SKM-1 (cell line): ENCODE measurements around the gene ADGRB3.
"Not testable (repeated sequence)": the region's sequence is repeated elsewhere in the genome, so short reads cannot be mapped to it uniquely, and the experiment has no call there.

Source experiments
- DNase-seq: peaks from one replicate; lab custom pipeline; 2025; ENCODE audit not compliant: unreplicated experiment; lab: John Stamatoyannopoulos, UW

Gene ADGRB3

GRCh38 chr6:69105288-69105687 is 470.2 kb downstream of the ADGRB3 start:
- no peak for DNase-seq

- no peak for DNase-seq
These were observed 471.4 kb downstream of the ADGRB3 start for GRCh38 chr6:69106511-69106910.

- no peak for DNase-seq
These were observed 476.2 kb downstream of the ADGRB3 start for GRCh38 chr6:69111301-69111700.

- DNase-seq, result no peak
These were observed 481.6 kb downstream of the ADGRB3 start for GRCh38 chr6:69116658-69117057.

GRCh38 chr6:69121461-69122406 is 486.7 kb downstream of the ADGRB3 start:
- not testable (repeated sequence) for DNase-seq

GRCh38 chr6:69122407-69122773 is 487.3 kb downstream of the ADGRB3 start:
- DNase-seq, result no peak

- DNase-seq, result no peak
These were observed 493.3 kb downstream of the ADGRB3 start for GRCh38 chr6:69128411-69128810.

GRCh38 chr6:69129046-69129445 is 494.0 kb downstream of the ADGRB3 start:
- no peak for DNase-seq

GRCh38 chr6:69135927-69136326 is 500.8 kb downstream of the ADGRB3 start:
- DNase-seq, result no peak

- no peak for DNase-seq
These were observed 503.1 kb downstream of the ADGRB3 start for GRCh38 chr6:69138148-69138547.

GRCh38 chr6:69138893-69139494 is 503.9 kb downstream of the ADGRB3 start:
- DNase-seq, result no peak

GRCh38 chr6:69145062-69145461 is 510.0 kb downstream of the ADGRB3 start:
- no peak for DNase-seq

GRCh38 chr6:69146385-69146784 is 511.3 kb downstream of the ADGRB3 start:
- no peak for DNase-seq

- DNase-seq, result no peak
These were observed 520.4 kb downstream of the ADGRB3 start for GRCh38 chr6:69155467-69155866.

GRCh38 chr6:69162811-69163210 is 527.7 kb downstream of the ADGRB3 start:
- no peak for DNase-seq

GRCh38 chr6:69164564-69165229 is 529.6 kb downstream of the ADGRB3 start:
- DNase-seq, result no peak

- no peak for DNase-seq
These were observed 544.6 kb downstream of the ADGRB3 start for GRCh38 chr6:69179681-69180080.

- DNase-seq, result no peak
These were observed 545.4 kb downstream of the ADGRB3 start for GRCh38 chr6:69180361-69181067.

GRCh38 chr6:69181964-69182363 is 546.9 kb downstream of the ADGRB3 start:
- no peak for DNase-seq

GRCh38 chr6:69185276-69185675 is 550.2 kb downstream of the ADGRB3 start:
- no peak for DNase-seq

GRCh38 chr6:69202768-69203167 is 567.7 kb downstream of the ADGRB3 start:
- DNase-seq, result no peak
